Peyer's patch (tissue), 4 donors: ENCODE measurements around the gene PLCL1.

ENCODE experiments used
- POLR2A ChIP-seq, 2 donors: fragments of 450-650 bp; IDR thresholded peaks; one replicate each; pipeline ENCODE4 v1.5.1; 2017; ENCODE audit warnings: antibody characterized with exemption in 2 of 2, mild to moderate bottlenecking in 2 of 2, moderate library complexity in 2 of 2
- TF ChIP-seq, protein P1 (sequence below), 6 experiments: fragments of 450-650 bp in 4 of 6; fragments of 200-600 bp in 2 of 6; sonication (generic) in 1 of 6; IDR thresholded peaks; one replicate each; pipeline ENCODE4 v1.5.1; 2017 to 2019; ENCODE audit warnings: antibody characterized with exemption in 6 of 6, mild to moderate bottlenecking in 3 of 6, moderate library complexity in 1 of 6

DNA sequence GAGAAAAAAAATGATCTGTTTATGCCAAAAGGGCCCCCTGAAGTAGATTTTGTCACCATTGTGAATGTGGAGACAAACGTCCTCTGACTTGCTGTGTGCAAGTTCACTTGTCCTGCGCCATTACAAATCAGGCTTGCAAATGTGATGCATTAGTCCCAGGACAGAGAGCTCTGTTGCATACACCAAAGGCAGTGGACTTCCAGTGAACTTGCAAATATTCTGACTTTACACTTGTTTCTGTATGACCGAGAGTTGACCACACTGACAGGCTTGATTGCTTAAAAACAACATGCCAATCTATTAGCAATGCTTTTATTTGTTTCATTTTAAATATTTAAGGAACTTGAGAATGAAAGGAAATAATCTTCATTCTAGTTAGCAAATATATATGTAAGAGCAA, 293.2 kb downstream of the PLCL1 start:
- TF ChIP-seq, protein P1, sequence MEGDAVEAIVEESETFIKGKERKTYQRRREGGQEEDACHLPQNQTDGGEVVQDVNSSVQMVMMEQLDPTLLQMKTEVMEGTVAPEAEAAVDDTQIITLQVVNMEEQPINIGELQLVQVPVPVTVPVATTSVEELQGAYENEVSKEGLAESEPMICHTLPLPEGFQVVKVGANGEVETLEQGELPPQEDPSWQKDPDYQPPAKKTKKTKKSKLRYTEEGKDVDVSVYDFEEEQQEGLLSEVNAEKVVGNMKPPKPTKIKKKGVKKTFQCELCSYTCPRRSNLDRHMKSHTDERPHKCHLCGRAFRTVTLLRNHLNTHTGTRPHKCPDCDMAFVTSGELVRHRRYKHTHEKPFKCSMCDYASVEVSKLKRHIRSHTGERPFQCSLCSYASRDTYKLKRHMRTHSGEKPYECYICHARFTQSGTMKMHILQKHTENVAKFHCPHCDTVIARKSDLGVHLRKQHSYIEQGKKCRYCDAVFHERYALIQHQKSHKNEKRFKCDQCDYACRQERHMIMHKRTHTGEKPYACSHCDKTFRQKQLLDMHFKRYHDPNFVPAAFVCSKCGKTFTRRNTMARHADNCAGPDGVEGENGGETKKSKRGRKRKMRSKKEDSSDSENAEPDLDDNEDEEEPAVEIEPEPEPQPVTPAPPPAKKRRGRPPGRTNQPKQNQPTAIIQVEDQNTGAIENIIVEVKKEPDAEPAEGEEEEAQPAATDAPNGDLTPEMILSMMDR (IDR thresholded peaks at IDR 0.05): no peak
- TF ChIP-seq POLR2A (IDR thresholded peaks at IDR 0.05): no peak
